ENCODE results near the gene PITPNM3. TPM values are rescaled to one million over a fixed set of nuclear protein-coding genes. Genes with fewer than 3 reads are reported as not detected.

Gene PITPNM3
- total RNA-seq, 2 donors from 2014 or later: 5.3 to 7.9 TPM

- 88% methylated on average over 9 of the region's 9 CpGs for WGBS
- H3K36me3 ChIP-seq: no peaks in the 10 kb centered on the region
- H3K4me1 ChIP-seq (replicated peaks): no peaks in the 10 kb centered on the region
- no peak for DNase-seq (ENCODE audit: low spot score)
- H3K9me3 ChIP-seq: no peaks in the 10 kb centered on the region
- no peak for TF ChIP-seq CTCF (IDR thresholded peaks at IDR 0.05)
- TF ChIP-seq POLR2AphosphoS5 (IDR thresholded peaks at IDR 0.05): no peak
- no peak for TF ChIP-seq POLR2A (IDR thresholded peaks at IDR 0.05)
- H3K27ac ChIP-seq: no peak overlapping the region
- H3K27me3 ChIP-seq (replicated peaks; ENCODE audit: insufficient read depth): no peaks in the 10 kb centered on the region
- intact Hi-C loops (cut with DNase I): no loop called here
- H3K4me3 ChIP-seq: no peak overlapping the region
Observed at GRCh38 chr17:6446516-6447100, 109.7 kb downstream of the PITPNM3 start.

- intact Hi-C loops (cut with DNase I): no loop called here
- H3K9me3 ChIP-seq: no peaks in the 10 kb centered on the region
- DNase-seq (ENCODE audit: low spot score): no peak
- no peaks in the 10 kb centered on the region for H3K27me3 ChIP-seq (replicated peaks; ENCODE audit: insufficient read depth)
- no peaks in the 10 kb centered on the region for H3K4me1 ChIP-seq (replicated peaks)
- H3K27ac ChIP-seq: no peak overlapping the region
- H3K36me3 ChIP-seq: no peaks in the 10 kb centered on the region
- H3K4me3 ChIP-seq: peak overlapping the region; percentile 43 to 46
- TF ChIP-seq POLR2A (IDR thresholded peaks at IDR 0.05) (no peak), CTCF (IDR thresholded peaks at IDR 0.05) (no peak), POLR2AphosphoS5 (IDR thresholded peaks at IDR 0.05) (no peak)
- 32% methylated on average over 34 of the region's 36 CpGs for WGBS
Observed at GRCh38 chr17:6444571-6445335, 111.6 kb downstream of the PITPNM3 start.

GRCh38 chr17:6443692-6444570 is 112.4 kb downstream of the PITPNM3 start, which contains the start of gene PIMREG:
PIMREG (plus strand) TSS chr17:6444455; CDS start chr17:6445111, 656 bp downstream.
- Histone ChIP-seq H3K4me3 (peak within 1 kb of the TSS; percentile 43 to 46), H3K36me3 (no peaks in the 10 kb centered on the region), H3K27me3 (replicated peaks; ENCODE audit: insufficient read depth) (no peaks in the 10 kb centered on the region), H3K27ac (peak within 1 kb of the TSS in 1 of 2 donors; percentile 45), H3K9me3 (no peaks in the 10 kb centered on the region), H3K4me1 (replicated peaks) (no peaks in the 10 kb centered on the region)
- WGBS: under 1% methylated on average over 57 of the region's 62 CpGs
- intact Hi-C loops (cut with DNase I): no loop called here
- peak; percentile 92 for DNase-seq (ENCODE audit: low spot score)
- TF ChIP-seq POLR2AphosphoS5 (IDR thresholded peaks at IDR 0.05) (peak; percentile 21), CTCF (IDR thresholded peaks at IDR 0.05) (no peak)

- H3K9me3 ChIP-seq: no peaks in the 10 kb centered on the region
- H3K27ac ChIP-seq: no peak overlapping the region
- no peak for TF ChIP-seq CTCF (IDR thresholded peaks at IDR 0.05)
- no peak for TF ChIP-seq POLR2AphosphoS5 (IDR thresholded peaks at IDR 0.05)
- H3K27me3 ChIP-seq (replicated peaks; ENCODE audit: insufficient read depth): no peaks in the 10 kb centered on the region
- H3K4me1 ChIP-seq (replicated peaks): no peaks in the 10 kb centered on the region
- no peak for DNase-seq (ENCODE audit: low spot score)
- 81% methylated on average over 6 of the region's 6 CpGs for WGBS
- H3K4me3 ChIP-seq: no peak overlapping the region
- intact Hi-C loops (cut with DNase I): no loop called here
- H3K36me3 ChIP-seq: no peaks in the 10 kb centered on the region
Observed at GRCh38 chr17:6442775-6443174, 113.6 kb downstream of the PITPNM3 start.
